ENCODE results near the gene GLIS1. TPM values are rescaled to one million over a fixed set of nuclear protein-coding genes. Genes with fewer than 3 reads are reported as not detected.
A peak's percentile ranks its signal among the peaks of the same experiment; 100 is the strongest.

The GLIS1 gene
- total RNA-seq, 1 experiment from 2014 or later = 0.13 TPM

DNA sequence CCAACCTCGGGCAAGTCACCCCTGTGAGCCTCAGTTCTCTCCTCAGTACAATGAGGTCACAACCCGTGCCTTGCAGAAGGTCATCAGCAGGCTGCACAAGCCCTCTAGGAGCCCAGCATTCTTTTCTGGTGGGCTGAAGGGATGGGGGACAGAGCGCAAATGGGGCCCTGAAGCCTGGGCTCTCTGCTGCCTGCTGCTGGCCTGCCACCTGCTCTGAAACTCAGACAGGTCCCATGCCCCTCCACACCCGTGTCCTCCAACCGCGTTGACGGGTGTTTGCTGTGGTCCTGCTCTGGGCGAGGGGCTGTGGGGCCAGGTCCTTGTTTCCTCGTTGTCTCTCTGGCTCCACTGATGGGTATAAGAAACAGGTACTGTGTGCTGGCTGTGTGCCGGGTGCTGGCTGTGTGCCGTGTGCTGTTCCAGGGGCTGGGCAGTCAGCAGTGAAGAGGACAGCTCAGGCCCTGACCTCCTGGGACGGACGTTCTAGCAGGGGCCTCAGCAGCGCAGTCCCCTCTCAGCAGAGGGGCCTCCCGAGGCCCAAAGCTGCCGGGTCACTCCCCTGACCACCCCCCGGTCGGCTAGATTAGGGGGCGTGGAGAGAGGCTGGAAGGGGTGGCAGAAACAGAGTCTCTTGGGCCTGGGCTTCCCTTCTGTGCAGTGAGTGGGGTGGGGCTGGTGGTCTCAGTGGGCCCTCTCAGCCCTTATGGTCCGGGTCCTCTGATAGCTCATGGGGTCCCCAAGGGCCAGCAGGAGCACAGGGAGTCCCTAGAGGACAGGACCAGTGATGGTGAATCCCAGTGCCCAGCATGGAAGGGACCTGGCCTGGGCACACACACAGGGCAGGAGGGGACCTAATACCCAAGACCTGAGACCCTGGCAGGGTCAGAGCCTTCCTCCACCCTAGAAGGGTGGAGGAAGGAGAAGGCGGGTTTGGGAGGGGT is 237.6 kb downstream of the GLIS1 start:
- ChIA-PET CTCF (no interaction called here), POLR2A (ENCODE audit: low non-redundant PET) (no interaction called here)
- intact Hi-C loops (cut with micrococcal nuclease; ENCODE audit: unreplicated experiment) = no loop called here
- Histone ChIP-seq H3K36me3 (ENCODE audit: insufficient read depth, low read length, poor library complexity, severe bottlenecking) (no peaks in the 10 kb centered on the region), H3K27ac (ENCODE audit: low read depth, low read length, poor library complexity, severe bottlenecking) (no peak overlapping the region), H3K9me3 (ENCODE audit: low read depth, low read length, poor library complexity, severe bottlenecking) (no peaks in the 10 kb centered on the region), H3K4me1 (ENCODE audit: insufficient read depth, low read length, poor library complexity, severe bottlenecking) (peaks cover 12% of the 10 kb centered on the region), H3K4me3 (ENCODE audit: low read depth, low read length, poor library complexity, severe bottlenecking) (no peak overlapping the region), H3K27me3 (replicated peaks; ENCODE audit: insufficient read depth, low read depth, low read length, poor library complexity) (no peaks in the 10 kb centered on the region)
- BruUV-seq (replicated peaks) = no TSS peak
- DNase-seq (ENCODE audit: low spot score) = no peak
- TF ChIP-seq CTCF (conservative IDR thresholded peaks at IDR 0.05; ENCODE audit: low read depth, low read length) = no peak
- TF ChIP-seq EZH2 (IDR thresholded peaks at IDR 0.05; ENCODE audit: borderline replicate concordance, low read depth, low read length, poor library complexity, severe bottlenecking) = no peak

DNA sequence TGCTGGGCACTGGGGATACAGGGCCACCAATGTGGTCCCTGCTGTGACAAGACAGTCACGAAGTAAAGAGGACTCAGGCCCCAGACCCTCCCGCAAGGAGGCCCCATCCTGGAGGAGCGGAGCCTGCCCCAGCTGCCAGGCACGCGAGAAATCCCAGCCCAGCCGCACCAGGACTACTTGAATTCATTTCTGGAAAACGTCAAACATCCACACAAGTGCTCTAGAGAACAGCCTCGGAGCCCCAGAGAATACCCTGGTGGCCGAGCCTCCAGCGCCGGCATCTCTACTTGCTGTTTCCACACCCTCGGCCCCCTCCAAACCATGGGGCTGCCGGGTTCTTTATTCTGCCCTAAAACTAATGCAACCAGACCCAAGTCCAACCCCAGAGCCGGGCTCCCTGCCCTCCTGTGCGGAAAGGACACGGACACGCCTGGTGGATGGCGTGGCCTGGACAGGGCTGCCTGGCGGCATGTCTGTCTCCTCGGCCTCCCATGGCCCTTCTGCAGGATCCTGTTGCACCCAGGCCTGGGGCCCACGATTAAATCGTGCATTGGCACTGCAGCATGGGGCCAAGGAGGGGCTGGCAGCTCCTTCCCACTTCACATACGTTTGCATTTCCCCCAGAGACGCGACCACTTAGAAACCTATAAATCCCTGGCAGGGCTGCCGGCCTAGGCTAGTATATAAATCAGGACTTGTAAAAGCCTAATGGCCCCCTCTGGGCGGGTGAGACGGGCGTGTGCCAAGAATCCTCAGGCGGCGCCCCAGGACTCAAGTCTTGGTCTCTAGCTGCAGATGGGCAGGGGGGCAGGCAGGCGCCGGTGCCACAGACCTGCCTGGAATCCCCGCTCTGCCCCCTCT is 238.5 kb downstream of the GLIS1 start:
- intact Hi-C loops (cut with micrococcal nuclease; ENCODE audit: unreplicated experiment) = no loop called here
- Histone ChIP-seq H3K9me3 (ENCODE audit: low read depth, low read length, poor library complexity, severe bottlenecking) (no peaks in the 10 kb centered on the region), H3K27me3 (replicated peaks; ENCODE audit: insufficient read depth, low read depth, low read length, poor library complexity) (no peaks in the 10 kb centered on the region), H3K4me1 (ENCODE audit: insufficient read depth, low read length, poor library complexity, severe bottlenecking) (peaks cover 12% of the 10 kb centered on the region), H3K4me3 (ENCODE audit: low read depth, low read length, poor library complexity, severe bottlenecking) (no peak overlapping the region), H3K36me3 (ENCODE audit: insufficient read depth, low read length, poor library complexity, severe bottlenecking) (no peaks in the 10 kb centered on the region), H3K27ac (ENCODE audit: low read depth, low read length, poor library complexity, severe bottlenecking) (no peak overlapping the region)
- BruUV-seq (replicated peaks) = no TSS peak
- TF ChIP-seq CTCF (conservative IDR thresholded peaks at IDR 0.05; ENCODE audit: low read depth, low read length) (no peak), EZH2 (IDR thresholded peaks at IDR 0.05; ENCODE audit: borderline replicate concordance, low read depth, low read length, poor library complexity, severe bottlenecking) (no peak)
- peak; percentile 12 for DNase-seq (ENCODE audit: low spot score)
- ChIA-PET CTCF (no interaction called here), POLR2A (ENCODE audit: low non-redundant PET) (no interaction called here)

DNA sequence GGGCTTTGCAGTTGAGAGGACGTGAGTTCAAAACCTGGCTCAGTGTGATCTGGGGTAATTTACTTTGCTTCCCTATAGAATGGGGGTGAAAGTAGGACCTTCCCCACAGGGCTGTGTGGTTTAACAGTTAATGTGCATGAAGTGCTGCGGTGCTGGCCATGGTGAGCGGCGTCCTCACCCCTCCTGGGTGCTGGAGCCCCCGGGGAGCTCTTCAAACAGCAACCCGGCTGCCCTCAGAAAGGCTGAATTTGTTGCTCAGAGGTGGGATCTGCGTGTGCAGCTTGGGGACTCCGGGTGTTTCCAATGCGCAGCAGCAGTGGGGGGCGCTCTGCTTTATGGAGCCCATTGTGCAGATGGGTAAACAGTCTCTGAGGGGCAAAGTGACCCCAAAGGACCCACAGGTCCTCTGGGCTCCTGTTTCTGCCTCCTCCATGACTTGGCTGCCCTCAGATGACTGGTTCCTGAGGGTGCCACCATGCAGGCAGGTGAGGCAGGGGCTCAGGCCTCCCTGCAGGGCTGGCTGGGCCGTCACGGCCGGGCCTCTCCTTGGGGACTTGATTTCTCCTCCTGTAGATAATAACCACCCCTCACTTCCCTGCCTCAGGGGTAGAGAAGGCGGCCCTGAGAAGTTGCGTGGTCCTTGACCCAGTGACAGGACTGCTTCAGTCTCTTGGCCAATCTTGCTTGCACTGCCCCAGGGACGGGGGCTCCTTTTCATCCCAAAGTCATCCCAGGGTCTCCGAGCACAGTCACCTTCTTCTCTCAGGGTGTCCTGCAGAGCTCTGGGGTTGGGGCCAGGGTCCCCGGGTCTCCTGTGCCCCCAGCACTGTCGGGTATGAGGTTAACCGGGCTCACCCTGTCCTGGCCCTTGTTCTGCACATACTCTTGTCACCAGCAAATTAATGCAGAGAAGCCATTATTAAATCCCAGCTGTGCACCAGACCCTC is 239.4 kb downstream of the GLIS1 start:
- no TSS peak for BruUV-seq (replicated peaks)
- H3K27me3 ChIP-seq (replicated peaks; ENCODE audit: insufficient read depth, low read depth, low read length, poor library complexity) = no peaks in the 10 kb centered on the region
- intact Hi-C loops (cut with micrococcal nuclease; ENCODE audit: unreplicated experiment) = no loop called here
- CTCF ChIA-PET = no interaction called here
- no peaks in the 10 kb centered on the region for H3K9me3 ChIP-seq (ENCODE audit: low read depth, low read length, poor library complexity, severe bottlenecking)
- DNase-seq (ENCODE audit: low spot score) = no peak
- H3K36me3 ChIP-seq (ENCODE audit: insufficient read depth, low read length, poor library complexity, severe bottlenecking) = no peaks in the 10 kb centered on the region
- H3K4me1 ChIP-seq (ENCODE audit: insufficient read depth, low read length, poor library complexity, severe bottlenecking) = peaks cover 12% of the 10 kb centered on the region
- no peak overlapping the region for H3K4me3 ChIP-seq (ENCODE audit: low read depth, low read length, poor library complexity, severe bottlenecking)
- no peak overlapping the region for H3K27ac ChIP-seq (ENCODE audit: low read depth, low read length, poor library complexity, severe bottlenecking)
- TF ChIP-seq CTCF (conservative IDR thresholded peaks at IDR 0.05; ENCODE audit: low read depth, low read length) (no peak), EZH2 (IDR thresholded peaks at IDR 0.05; ENCODE audit: borderline replicate concordance, low read depth, low read length, poor library complexity, severe bottlenecking) (no peak)
- POLR2A ChIA-PET (ENCODE audit: low non-redundant PET) = no interaction called here

Measured in A673 (cell line).